Measurements from ENCODE around the gene KCNA4. TPM values are rescaled to one million over a fixed set of nuclear protein-coding genes. Genes with fewer than 3 reads are reported as not detected.
"Not testable (repeated sequence)": the region's sequence is repeated elsewhere in the genome, so short reads cannot be mapped to it uniquely, and the experiment has no call there.

KCNA4 gene
- 1 to 10 TPM in 4 of 8 experiments, under 1 TPM in 3, not detected in 1; 0.10 to 2.1 (median 1.1) TPM for total RNA-seq

DNA sequence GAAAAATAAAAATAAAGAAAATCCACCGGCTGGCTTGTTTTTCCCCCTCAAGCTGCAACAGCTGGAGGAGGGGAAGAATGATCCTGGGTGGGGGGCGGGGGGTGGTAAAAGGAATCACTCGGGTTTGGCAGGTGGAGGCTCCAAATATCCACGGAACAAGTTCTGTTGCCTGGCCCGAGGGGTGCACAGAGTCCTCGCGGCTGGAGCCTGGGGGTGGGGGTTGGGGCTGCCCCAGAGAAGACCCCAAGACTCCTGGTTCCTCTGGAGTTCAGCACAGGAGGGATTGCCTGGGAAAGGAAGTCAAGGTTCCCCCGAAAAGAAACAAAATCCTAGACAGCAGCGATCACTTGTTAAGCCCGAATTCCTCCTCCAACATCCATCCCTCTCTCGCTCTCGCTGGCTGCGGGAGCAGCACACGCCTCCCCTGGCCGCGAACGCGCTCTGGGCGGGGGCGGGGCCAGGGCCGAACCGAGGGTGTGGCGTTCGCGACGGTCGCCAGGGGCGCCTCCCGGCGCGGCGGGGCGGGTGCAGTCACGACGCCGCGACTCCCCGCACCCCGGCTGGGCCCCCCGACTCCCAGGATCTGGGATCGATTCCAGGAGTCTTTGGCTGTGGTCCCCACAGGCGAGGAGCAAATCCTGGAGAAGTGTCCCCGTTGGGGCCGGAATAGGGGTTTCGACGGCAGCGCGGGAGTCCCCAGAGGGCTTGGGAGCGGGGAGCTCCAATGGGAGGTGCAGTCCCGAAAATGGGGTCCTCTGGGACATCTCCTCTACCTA lies at the start of gene KCNA4:
KCNA4 (minus strand) TSS at position 443 of the 776 bp plus-strand sequence. CDS start 4,352 bp downstream, outside the sequence.
- in situ Hi-C loops (cut with MboI; ENCODE audit: low pct_unique_long_range_greater_than_20kb in 2 of 9, low sequenced_read_pairs in 9 of 9, unreplicated experiment in 9 of 9): loop anchor here in 1 of 9 experiments (25.0 kb wide), 1 partner anchor 104 kb away; no protein-coding TSS in a partner anchor
- WGBS, 10 experiments: 0 to 6% (median 0%) methylated on average over 1 to 6 of the region's 50 CpGs; no CpG with 5 or more reads in 5 of the 10 experiments

GRCh38 chr11:30062103-30062502 lies 45.3 kb upstream of the KCNA4 start:
- whole genome bisulfite sequencing, 10 experiments: 0 to 81% (median 21%) methylated on average over 2 to 4 of the region's 4 CpGs; no CpG with 5 or more reads in 1 of the 10 experiments
- in situ Hi-C loops (cut with MboI; ENCODE audit: low pct_unique_long_range_greater_than_20kb in 2 of 9, low sequenced_read_pairs in 9 of 9, unreplicated experiment in 9 of 9): no loop called here
- ATAC-seq (replicated peaks in 6 of 8): no peak

More for the DNA sequence above, at the start of gene KCNA4:
- Histone ChIP-seq H3K4me3 (peak within 1 kb of the TSS; percentile 39 to 47 (median 43)), H3K27ac (no peak within 1 kb of the TSS), H3K4me1 (replicated peaks in 1 of 2) (peaks cover 0 to 4% of the 10 kb centered on the region in 2 donors)
- ATAC-seq (replicated peaks in 6 of 8): peak in 6 of 8 experiments; percentile 71 to 99 (median 98)

DNA sequence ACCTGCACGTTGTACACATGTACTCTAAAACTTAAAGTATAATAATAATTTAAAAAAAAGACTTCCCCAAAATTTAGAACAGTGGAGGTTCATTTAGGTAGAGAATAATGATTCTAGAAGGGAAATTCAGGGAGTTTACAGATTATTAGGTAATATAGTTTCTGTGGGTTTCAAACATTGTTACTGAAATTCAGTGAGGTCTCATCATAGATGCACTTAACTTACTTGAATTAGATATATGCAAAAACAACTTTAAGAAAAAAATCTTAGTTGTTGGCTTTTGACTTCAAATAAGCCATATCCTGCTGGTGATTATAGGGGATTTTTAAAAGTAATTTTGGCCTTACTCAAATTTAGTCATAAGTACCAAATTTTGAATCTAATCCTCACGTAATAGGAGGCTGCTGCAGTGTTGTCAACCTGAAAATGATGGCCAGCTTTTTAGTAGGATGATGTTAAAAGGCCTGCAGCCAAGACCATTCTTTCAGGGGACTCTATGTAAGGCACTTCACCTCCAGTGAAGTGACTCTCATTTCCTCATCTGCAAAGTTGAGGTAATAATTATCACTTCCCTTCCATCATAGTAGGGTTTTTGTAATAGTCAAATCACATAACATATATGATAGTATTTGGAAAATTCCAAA lies 42.5 kb upstream of the KCNA4 start:
- ATAC-seq (replicated peaks in 6 of 8): no peak
- in situ Hi-C loops (cut with MboI; ENCODE audit: low pct_unique_long_range_greater_than_20kb in 2 of 9, low sequenced_read_pairs in 9 of 9, unreplicated experiment in 9 of 9): no loop called here
- WGBS, 10 experiments: 0 to 100% (median 38%) methylated on average over 1 of the region's 2 CpGs; no CpG with 5 or more reads in 2 of the 10 experiments
- H3K4me1 ChIP-seq (replicated peaks in 1 of 2): no peaks in the 10 kb centered on the region
- no peak overlapping the region for H3K4me3 ChIP-seq
- H3K27ac ChIP-seq: no peak overlapping the region

More at GRCh38 chr11:30062103-30062502, 45.3 kb upstream of the KCNA4 start:
- H3K4me3 ChIP-seq: no peak overlapping the region
- H3K4me1 ChIP-seq (replicated peaks in 1 of 2): no peaks in the 10 kb centered on the region
- H3K27ac ChIP-seq: no peak overlapping the region

DNA sequence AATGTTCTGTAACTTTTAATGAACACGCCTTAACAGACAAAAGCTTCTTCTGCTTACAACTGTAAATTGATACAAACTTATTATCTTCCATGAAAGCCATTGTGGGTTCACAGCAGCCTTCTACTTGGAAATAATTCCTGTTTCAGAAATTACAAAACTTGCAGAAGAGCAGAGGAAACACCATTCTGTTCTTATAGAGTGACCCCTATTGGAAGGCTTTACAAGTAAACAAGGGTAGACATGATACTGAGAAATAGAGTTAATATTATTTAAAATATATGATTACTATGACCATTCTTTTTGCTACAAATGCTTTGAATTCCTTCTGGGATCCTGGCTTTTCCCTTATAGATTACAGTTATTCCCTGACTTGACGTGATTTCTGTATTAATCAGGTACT lies 32.4 kb upstream of the KCNA4 start:
- no peaks in the 10 kb centered on the region for H3K4me1 ChIP-seq (replicated peaks in 1 of 2)
- no peak overlapping the region for H3K4me3 ChIP-seq
- 0 to 100% (median 22%) methylated on average over 1 to 2 of the region's 2 CpGs; no CpG with 5 or more reads in 2 of the 10 experiments for WGBS, 10 experiments
- ATAC-seq (replicated peaks in 6 of 8): no peak
- in situ Hi-C loops (cut with MboI; ENCODE audit: low pct_unique_long_range_greater_than_20kb in 2 of 9, low sequenced_read_pairs in 9 of 9, unreplicated experiment in 9 of 9): no loop called here
- H3K27ac ChIP-seq: no peak overlapping the region

GRCh38 chr11:30046578-30046945 lies 29.7 kb upstream of the KCNA4 start:
- ATAC-seq (replicated peaks in 6 of 8): no peak

DNA sequence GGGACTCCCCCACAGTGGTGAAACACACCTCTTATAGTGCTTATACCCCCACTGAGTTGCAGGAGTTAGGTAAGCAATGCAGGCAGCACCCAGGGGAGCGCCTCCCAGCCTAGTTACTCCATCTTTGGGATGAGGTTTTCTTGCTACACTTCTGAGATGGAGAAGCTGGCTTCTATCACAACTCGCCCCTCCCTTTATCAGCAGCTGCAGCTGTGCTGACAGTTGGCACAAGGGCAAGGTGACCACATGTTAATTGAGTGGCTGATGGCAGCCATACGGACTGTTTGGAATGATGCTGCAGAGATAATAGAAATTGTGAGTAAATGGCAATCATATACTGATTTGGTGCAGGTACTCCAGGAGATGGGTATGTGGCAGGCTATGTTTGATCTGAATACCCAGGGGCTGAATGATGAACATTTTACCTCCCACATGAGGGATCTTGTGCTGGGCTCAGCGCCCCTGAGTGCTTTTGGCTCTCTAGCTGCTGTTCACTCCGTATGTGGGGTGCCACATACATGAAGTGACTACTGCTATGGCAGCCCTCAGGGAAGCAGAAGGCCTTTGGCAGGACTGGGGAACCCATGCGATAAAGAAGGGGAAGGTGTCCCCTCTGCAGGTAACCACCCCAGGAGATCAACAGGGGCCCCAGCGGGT lies 29.2 kb upstream of the KCNA4 start:
- ATAC-seq (replicated peaks in 6 of 8): no peak
- H3K4me3 ChIP-seq: no peak overlapping the region
- 0 to 88% (median 75%) methylated on average over 1 to 4 of the region's 7 CpGs; no CpG with 5 or more reads in 5 of the 10 experiments for WGBS, 10 experiments
- no peaks in the 10 kb centered on the region for H3K4me1 ChIP-seq (replicated peaks in 1 of 2)
- in situ Hi-C loops (cut with MboI; ENCODE audit: low pct_unique_long_range_greater_than_20kb in 2 of 9, low sequenced_read_pairs in 9 of 9, unreplicated experiment in 9 of 9): no loop called here
- no peak overlapping the region for H3K27ac ChIP-seq

More at GRCh38 chr11:30046578-30046945, 29.7 kb upstream of the KCNA4 start:
- 32 to 100% (median 86%) methylated on average over 1 to 4 of the region's 6 CpGs; no CpG with 5 or more reads in 5 of the 10 experiments for WGBS, 10 experiments
- H3K4me1 ChIP-seq (replicated peaks in 1 of 2): no peaks in the 10 kb centered on the region
- in situ Hi-C loops (cut with MboI; ENCODE audit: low pct_unique_long_range_greater_than_20kb in 2 of 9, low sequenced_read_pairs in 9 of 9, unreplicated experiment in 9 of 9): no loop called here
- H3K27ac ChIP-seq: no peak overlapping the region
- H3K4me3 ChIP-seq: no peak overlapping the region

DNA sequence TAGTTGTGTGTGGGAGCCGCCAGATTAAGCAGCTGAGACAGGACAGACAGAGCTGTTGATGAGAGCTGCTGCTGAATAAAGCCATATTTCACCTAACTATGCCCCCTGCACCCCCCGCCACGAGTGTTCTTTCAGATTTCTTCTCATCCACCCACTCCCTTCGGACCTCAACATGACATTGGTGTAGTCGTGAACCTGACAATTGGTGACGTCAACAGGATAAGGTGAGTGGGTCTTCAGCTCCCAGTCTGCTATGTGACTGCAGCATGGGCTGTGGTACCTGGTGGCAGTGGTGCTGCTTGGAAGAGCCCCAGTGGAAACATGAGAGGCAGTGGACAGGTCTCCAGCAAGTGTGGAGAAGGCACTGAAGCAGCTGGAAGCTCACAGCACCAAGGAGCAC lies 28.3 kb upstream of the KCNA4 start:
- no peak for ATAC-seq (replicated peaks in 6 of 8)
- H3K4me3 ChIP-seq: no peak overlapping the region
- 0 to 87% (median 48%) methylated on average over 3 to 5 of the region's 6 CpGs; no CpG with 5 or more reads in 6 of the 10 experiments for WGBS, 10 experiments
- in situ Hi-C loops (cut with MboI; ENCODE audit: low pct_unique_long_range_greater_than_20kb in 2 of 9, low sequenced_read_pairs in 9 of 9, unreplicated experiment in 9 of 9): no loop called here
- no peaks in the 10 kb centered on the region for H3K4me1 ChIP-seq (replicated peaks in 1 of 2)
- no peak overlapping the region for H3K27ac ChIP-seq

DNA sequence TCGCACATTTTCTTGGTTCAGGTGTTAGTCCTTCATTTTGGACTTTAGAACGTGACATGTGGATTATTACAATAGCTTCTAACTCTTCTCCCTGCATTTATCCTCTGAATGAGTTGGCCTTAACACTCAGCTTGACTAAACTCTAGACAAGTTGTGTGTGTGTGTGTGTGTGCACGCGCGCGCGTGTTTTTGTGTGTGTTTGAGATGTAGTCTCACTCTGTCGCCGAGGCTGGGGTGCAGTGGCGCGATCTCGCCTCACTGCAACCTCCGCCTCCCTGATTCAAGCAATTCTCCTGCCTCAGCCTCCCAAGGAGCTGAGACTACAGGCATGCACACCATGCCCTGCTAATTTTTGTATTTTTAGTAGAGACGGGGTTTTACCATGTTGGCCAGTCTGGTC lies 24.3 kb upstream of the KCNA4 start:
- Histone ChIP-seq H3K27ac (no peak overlapping the region), H3K4me3 (no peak overlapping the region), H3K4me1 (replicated peaks in 1 of 2) (no peaks in the 10 kb centered on the region)
- ATAC-seq (replicated peaks in 6 of 8): no peak
- WGBS, 10 experiments: 0 to 96% (median 84%) methylated on average over 1 to 13 of the region's 14 CpGs
- in situ Hi-C loops (cut with MboI; ENCODE audit: low pct_unique_long_range_greater_than_20kb in 2 of 9, low sequenced_read_pairs in 9 of 9, unreplicated experiment in 9 of 9): no loop called here

GRCh38 chr11:30034746-30035145 lies 17.9 kb upstream of the KCNA4 start:
- in situ Hi-C loops (cut with MboI; ENCODE audit: low pct_unique_long_range_greater_than_20kb in 2 of 9, low sequenced_read_pairs in 9 of 9, unreplicated experiment in 9 of 9); ATAC-seq (replicated peaks in 6 of 8): not testable (repeated sequence)
- 0 to 85% (median 60%) methylated on average over 1 to 4 of the region's 4 CpGs; no CpG with 5 or more reads in 1 of the 10 experiments for WGBS, 10 experiments

DNA sequence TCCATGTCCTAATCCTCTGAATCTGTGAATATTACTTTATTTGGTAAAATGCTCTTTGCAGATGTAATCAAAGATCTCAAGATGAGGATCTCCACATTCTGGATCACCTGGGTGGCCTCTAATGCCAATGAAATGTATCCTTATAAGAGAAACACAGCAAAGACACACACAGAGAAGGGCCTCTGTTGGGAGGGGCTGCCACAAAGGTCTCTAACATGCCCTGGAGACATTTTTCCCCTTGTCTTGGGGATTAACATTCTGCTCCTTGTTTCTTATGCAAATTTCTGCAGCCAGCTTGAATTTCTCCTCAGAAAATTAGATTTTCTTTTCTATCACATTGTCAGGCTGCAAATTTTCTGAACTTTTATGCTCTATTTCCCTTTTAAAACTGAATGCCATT lies 17.3 kb upstream of the KCNA4 start:
- H3K4me3 ChIP-seq; ATAC-seq (replicated peaks in 6 of 8); H3K4me1 ChIP-seq (replicated peaks in 1 of 2); H3K27ac ChIP-seq; in situ Hi-C loops (cut with MboI; ENCODE audit: low pct_unique_long_range_greater_than_20kb in 2 of 9, low sequenced_read_pairs in 9 of 9, unreplicated experiment in 9 of 9): not testable (repeated sequence)

More at GRCh38 chr11:30034746-30035145, 17.9 kb upstream of the KCNA4 start:
- H3K4me1 ChIP-seq (replicated peaks in 1 of 2); H3K4me3 ChIP-seq; H3K27ac ChIP-seq: not testable (repeated sequence)

GRCh38 chr11:30025396-30026139 lies 8.7 kb upstream of the KCNA4 start:
- Histone ChIP-seq H3K4me1 (replicated peaks in 1 of 2) (peaks cover 0 to 2% of the 10 kb centered on the region in 2 donors), H3K27ac (no peak overlapping the region), H3K4me3 (no peak overlapping the region)
- no peak for ATAC-seq (replicated peaks in 6 of 8)
- WGBS, 10 experiments: 0 to 17% (median 8%) methylated on average over 1 to 5 of the region's 6 CpGs
- in situ Hi-C loops (cut with MboI; ENCODE audit: low pct_unique_long_range_greater_than_20kb in 2 of 9, low sequenced_read_pairs in 9 of 9, unreplicated experiment in 9 of 9): no loop called here

DNA sequence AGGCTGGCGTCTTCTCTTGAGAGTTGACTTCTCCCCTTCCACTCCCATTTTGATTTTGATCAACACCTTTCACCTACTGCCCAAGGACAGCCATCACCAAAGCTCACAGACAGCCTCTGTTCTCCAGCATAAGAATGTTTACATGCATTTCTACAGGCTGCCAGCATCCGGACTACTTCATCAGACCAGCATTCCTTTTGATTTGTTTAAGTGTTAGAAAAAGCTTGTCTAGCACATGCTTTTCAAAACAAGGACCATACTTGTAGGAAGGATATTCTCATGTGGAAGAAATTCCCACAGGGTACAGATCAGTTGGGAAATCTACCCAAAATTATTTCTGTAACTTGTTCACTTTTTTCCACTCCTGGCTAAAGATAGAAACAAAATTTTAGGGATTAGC lies 6.2 kb upstream of the KCNA4 start:
- WGBS, 10 experiments: 0 to 81% (median 40%) methylated on average over 1 to 2 of the region's 2 CpGs; no CpG with 5 or more reads in 2 of the 10 experiments
- H3K4me3 ChIP-seq: no peak overlapping the region
- no peak overlapping the region for H3K27ac ChIP-seq
- no peak for ATAC-seq (replicated peaks in 6 of 8)
- in situ Hi-C loops (cut with MboI; ENCODE audit: low pct_unique_long_range_greater_than_20kb in 2 of 9, low sequenced_read_pairs in 9 of 9, unreplicated experiment in 9 of 9): loop anchor here in 1 of 9 experiments (25.0 kb wide), 1 partner anchor 111 kb away; no protein-coding TSS in a partner anchor
- H3K4me1 ChIP-seq (replicated peaks in 1 of 2): peaks cover 0 to 2% of the 10 kb centered on the region in 2 donors

All from motor neuron (in vitro differentiated cells).